CD4-positive, alpha-beta T cell treated with Interleukin-4 for 1 hour (primary cell): ENCODE results near the gene SYNDIG1.

Experiments used
- DNase-seq, 2 donors: peaks; one replicate each; pipeline ENCODE4 v3.0.0-alpha.2; 2020 to 2022

Gene SYNDIG1

DNA sequence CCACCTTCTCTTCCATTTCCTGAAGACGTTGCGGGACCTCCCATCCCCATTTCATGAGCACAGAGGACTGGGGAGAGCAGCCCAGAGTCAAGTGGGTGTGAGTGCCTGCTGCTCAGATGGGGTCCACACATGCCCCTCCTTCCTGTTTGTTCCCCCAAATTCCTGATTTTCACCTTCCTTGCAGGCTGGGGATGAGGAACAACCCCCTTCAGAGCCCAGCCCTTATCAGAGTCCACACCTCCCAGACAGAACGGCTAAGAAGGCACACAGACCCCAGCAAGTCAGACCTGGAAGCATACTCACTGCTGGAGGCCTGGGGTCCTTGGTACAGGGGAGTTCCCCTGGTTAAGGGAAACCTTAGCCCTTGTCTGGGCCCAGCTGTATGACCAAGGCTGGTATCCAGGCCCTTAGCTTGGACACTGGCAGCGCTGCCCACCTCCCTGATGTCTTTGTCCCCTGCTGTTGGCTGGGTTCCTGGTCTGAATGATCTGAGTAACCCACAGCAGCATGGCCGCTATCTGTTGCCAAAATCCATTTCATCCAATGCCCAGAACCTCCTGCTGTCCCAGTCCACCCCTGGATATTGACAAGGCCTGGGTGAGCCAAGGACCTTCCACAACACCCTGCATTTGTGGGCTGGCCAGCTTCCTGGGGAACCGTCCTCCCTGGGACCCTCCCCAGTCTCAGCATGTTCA is 230.9 kb downstream of the SYNDIG1 start:
- DNase-seq = no peak

DNA sequence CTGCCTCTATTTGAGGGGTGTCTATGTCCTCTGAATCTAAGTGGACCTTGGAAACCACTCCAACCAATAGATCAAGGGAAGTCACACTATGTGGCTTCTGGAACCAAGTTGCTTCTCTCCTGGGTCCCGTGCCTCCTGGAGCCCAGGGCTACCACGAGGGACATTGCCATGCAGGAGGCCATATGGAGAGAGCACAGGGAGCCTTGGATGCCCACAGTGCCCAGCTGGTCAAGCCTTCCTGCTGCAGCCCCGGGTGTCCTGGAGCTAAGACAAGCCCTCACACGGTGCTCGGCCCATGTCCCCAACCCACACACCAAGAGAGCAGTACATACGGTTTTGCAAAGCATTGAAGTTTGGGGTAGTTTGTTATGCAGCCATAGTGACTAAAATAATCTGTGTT is 231.6 kb downstream of the SYNDIG1 start:
- DNase-seq = no peak

- no peak for DNase-seq
Observed at GRCh38 chr20:24701668-24702067, 232.2 kb downstream of the SYNDIG1 start.

- no peak for DNase-seq
Observed at GRCh38 chr20:24702501-24703283, 233.3 kb downstream of the SYNDIG1 start.

DNA sequence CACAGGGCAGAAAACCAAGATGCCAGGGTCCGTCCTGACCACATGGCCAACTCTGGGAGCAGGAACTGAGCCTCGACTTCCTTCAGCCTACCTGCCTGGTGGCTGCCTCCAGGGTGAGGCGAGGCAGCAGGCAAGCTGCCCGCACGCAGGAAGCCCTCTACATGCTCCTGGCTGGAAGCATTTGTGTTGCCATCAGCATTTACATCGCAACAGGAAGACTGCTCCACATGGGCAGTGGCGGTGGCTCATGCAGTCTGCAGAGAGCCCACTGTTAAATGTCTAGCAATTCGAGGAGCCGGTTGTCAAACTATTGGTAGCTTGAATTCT is 233.8 kb downstream of the SYNDIG1 start:
- DNase-seq = no peak

DNA sequence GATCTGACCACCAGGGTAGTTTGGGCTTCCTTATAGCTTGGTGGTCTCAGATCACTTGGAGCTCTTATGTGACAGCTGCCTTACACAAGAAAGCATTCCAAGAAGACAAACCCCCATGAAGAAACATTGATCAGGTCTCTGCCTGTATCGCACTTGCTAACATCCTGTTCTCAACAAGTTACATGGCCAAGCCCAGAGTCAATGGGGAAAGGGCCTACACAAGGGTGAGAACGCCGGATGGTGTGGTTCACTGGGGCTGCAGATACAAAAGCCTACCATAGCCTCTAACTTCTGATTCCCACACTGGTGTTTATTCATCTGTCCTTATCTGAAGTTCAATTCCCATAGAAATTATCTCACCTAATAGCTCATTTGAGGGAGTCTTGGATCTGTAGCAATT is 235.5 kb downstream of the SYNDIG1 start:
- DNase-seq = no peak

DNA sequence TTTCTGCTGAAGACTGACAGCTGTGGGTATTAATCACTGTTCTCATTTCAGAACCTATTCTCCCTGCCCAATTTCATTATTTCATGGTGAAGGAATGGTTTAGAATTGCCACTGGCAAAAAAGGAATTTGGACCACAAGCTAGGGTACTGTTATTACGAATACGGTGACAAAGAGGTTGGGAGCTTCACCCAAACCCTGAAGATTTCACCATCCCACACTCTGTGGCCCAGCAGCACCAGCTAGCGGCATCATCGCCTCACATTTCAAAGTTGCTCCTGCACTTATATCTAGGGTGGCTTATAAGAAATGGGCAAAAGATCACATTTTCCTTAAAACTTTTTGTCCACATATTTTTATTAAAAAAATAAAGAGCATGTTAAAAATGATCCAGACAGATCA is 236.1 kb downstream of the SYNDIG1 start:
- no peak for DNase-seq

DNA sequence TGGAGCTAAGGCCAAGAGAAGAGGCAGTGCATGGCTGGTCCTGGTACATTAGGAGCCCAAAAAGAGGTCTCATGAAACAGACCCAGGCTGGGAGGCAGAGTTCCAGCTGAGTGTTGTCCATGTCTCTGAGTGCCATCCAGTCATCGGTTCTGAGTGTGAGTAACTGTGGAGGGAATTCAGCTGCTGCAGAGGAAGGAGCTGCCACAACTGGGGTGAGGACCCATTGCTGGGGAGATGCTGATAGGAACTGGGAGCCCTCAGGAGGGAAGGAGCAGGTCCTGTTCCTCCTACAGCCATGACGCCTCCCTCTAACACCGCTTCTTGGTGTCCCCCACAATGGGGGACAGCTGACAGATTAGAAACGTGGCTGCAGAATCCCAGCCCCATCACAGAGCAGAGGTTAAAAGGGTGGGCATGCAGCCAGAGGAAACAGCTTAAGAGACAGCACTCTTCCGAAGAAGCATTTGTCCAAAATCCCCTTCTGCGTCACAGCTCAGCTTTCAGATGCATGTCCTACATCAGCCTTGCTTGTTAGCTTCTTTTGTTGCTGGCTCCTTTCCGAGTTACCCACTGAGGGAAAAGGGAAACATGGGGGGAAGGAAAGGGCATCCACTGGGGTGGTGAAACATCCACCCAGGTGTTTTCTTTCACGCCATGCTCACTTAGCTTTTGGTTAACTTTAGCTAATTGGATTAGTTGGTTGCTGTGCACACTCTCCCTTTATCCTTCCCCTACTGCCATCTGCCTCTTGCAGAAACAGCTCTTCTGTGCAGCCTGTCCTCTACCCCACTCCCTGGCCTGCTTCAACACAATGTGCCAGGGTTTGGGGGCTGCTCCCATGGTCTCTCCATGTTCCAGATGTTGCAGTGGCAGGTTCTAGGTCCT is 239.2 kb downstream of the SYNDIG1 start:
- DNase-seq = no peak
